OCI-LY7 (cell line): ENCODE data around the gene CWC27. TPM values are rescaled to one million over a fixed set of nuclear protein-coding genes. Genes with fewer than 3 reads are reported as not detected.

ENCODE experiments used
- BruUV-seq: library from RNA; stranded (reverse); fragments of 400-500 nt; replicated peaks from 2 replicates; lab custom pipeline; 2021; lab: Mats Ljungman, UMichigan
- CTCF ChIA-PET: fragments of 300-600 bp; sonication (Branson Sonifier 250); formaldehyde crosslinking; loops from one replicate; lab custom pipeline; 2022; ENCODE audit warnings: antibody characterized with exemption; ENCODE audit not compliant: unreplicated experiment; lab: Charles Lee
- POLR2A ChIA-PET: fragments of 300-600 bp; sonication (Branson Sonifier 250); formaldehyde crosslinking; loops from one replicate; lab custom pipeline; 2022; ENCODE audit warnings: antibody characterized with exemption; lab: Charles Lee
- DNase-seq: peaks from one replicate; pipeline ENCODE4 v3.0.0-alpha.2; 2015; ENCODE audit warnings: low spot score
- H2AFZ ChIP-seq: fragments of 200-600 bp; sonication (generic), shearing (Covaris generic); 2 replicates; pipeline ENCODE4 v1.6.1; 2014; ENCODE audit warnings: mild to moderate bottlenecking, antibody characterized with exemption, low read length, moderate library complexity
- H3K27ac ChIP-seq: fragments of 200-600 bp; sonication (generic); 2 replicates; pipeline ENCODE4 v1.5.1; 2014; ENCODE audit warnings: mixed run types, low read depth, mild to moderate bottlenecking, moderate library complexity, low read length, inconsistent platforms; ENCODE audit not compliant: poor library complexity, severe bottlenecking
- H3K36me3 ChIP-seq: fragments of 200-600 bp; sonication (generic); 2 replicates; pipeline ENCODE4 v1.6.1; 2014; ENCODE audit warnings: mild to moderate bottlenecking, antibody characterized with exemption, low read length, moderate library complexity, mixed read lengths; ENCODE audit not compliant: insufficient read depth
- H3K4me1 ChIP-seq: fragments of 200-600 bp; sonication (generic); 2 replicates; pipeline ENCODE4 v1.5.1; 2014; ENCODE audit warnings: mild to moderate bottlenecking, low read length; ENCODE audit not compliant: insufficient read depth, poor library complexity, severe bottlenecking
- H3K4me2 ChIP-seq: fragments of 200-600 bp; sonication (generic); 2 replicates; pipeline ENCODE4 v1.6.1; 2014; ENCODE audit warnings: mild to moderate bottlenecking, low read length
- H3K4me3 ChIP-seq: fragments of 200-600 bp; sonication (generic); 2 replicates; pipeline ENCODE4 v1.5.1; 2014; ENCODE audit warnings: mild to moderate bottlenecking, low read depth, low read length; ENCODE audit not compliant: poor library complexity, severe bottlenecking
- H3K79me2 ChIP-seq: fragments of 200-600 bp; sonication (generic); 2 replicates; pipeline ENCODE4 v1.6.1; 2016; ENCODE audit warnings: low read depth, mild to moderate bottlenecking, low read length, moderate library complexity, mixed read lengths; ENCODE audit not compliant: insufficient read depth
- H3K9me2 ChIP-seq: fragments of 200-600 bp; sonication (generic); 2 replicates; pipeline ENCODE4 v1.6.1; 2016; ENCODE audit warnings: mild to moderate bottlenecking, low read length, mixed read lengths; ENCODE audit not compliant: insufficient read depth
- H3K9me3 ChIP-seq: fragments of 200-600 bp; sonication (generic); 2 replicates; pipeline ENCODE4 v1.6.1; 2014; ENCODE audit warnings: mild to moderate bottlenecking, mixed run types, low read length, mixed read lengths
- H4K20me1 ChIP-seq: fragments of 200-600 bp; sonication (generic); 2 replicates; pipeline ENCODE4 v1.6.1; 2014; ENCODE audit warnings: mild to moderate bottlenecking, antibody characterized with exemption, low read length, moderate library complexity, mixed read lengths; ENCODE audit not compliant: insufficient read depth
- CTCF ChIP-seq: fragments of 200-600 bp; sonication (generic); conservative IDR thresholded peaks from 2 replicates; pipeline ENCODE4 v1.5.1; 2014; ENCODE audit warnings: mild to moderate bottlenecking, antibody characterized with exemption, low read length, moderate library complexity, mixed read lengths
- EZH2phosphoT487 ChIP-seq: fragments of 200-600 bp; sonication (generic); IDR thresholded peaks from 2 replicates; pipeline ENCODE4 v1.6.1; 2018; ENCODE audit warnings: low read depth, borderline replicate concordance, mild to moderate bottlenecking, mixed run types, antibody characterized with exemption, low read length, moderate library complexity, mixed read lengths
- intact Hi-C: fragments of 100-400 bp; cut with micrococcal nuclease; formaldehyde crosslinking; loops from one replicate; pipeline ENCODE4 v1.10.0; 2022; ENCODE audit not compliant: unreplicated experiment
- total RNA-seq, 2 experiments: library from RNA; depleted of rRNA in 1 of 2; stranded (reverse); fragments of >200 nt in 1 of 2; shearing (Covaris generic) in 1 of 2; gene quantifications; 2 replicates each; pipeline ENCODE4 v1.2.3, GENCODE V29; 2014 to 2022

Gene CWC27
- total RNA-seq, 2 experiments from 2014 or later: 15.4 to 33.1 TPM

GRCh38 chr5:65047225-65047624 is 278.5 kb downstream of the CWC27 start:
- TF ChIP-seq CTCF (no peak), EZH2phosphoT487 (no peak)
- CTCF ChIA-PET: no interaction called here
- BruUV-seq: no TSS peak
- no peaks in the 10 kb centered on the region for H3K9me3 ChIP-seq
- peak overlapping the region; percentile 11; the same call in 1 of the 2 replicates for H3K4me2 ChIP-seq
- POLR2A ChIA-PET: interaction anchor here (1.0 to 6.7 kb wide), 3 partner anchors 11 to 27 kb away, joined by 3 to 61 read pairs (median 49); no protein-coding TSS in a partner anchor
- H3K79me2 ChIP-seq: no peaks in the 10 kb centered on the region
- no peak for DNase-seq
- intact Hi-C loops: loop anchor here (5.0 kb wide), 1 partner anchor 905 kb away; no protein-coding TSS in a partner anchor
- H3K4me1 ChIP-seq: peaks cover 79% of the 10 kb centered on the region
- no peak overlapping the region for H3K27ac ChIP-seq
- no peaks in the 10 kb centered on the region for H4K20me1 ChIP-seq
- peak overlapping the region; percentile 39; the same call in 1 of the 2 replicates for H2AFZ ChIP-seq
- H3K9me2 ChIP-seq: no peaks in the 10 kb centered on the region
- no peak overlapping the region for H3K4me3 ChIP-seq
- H3K36me3 ChIP-seq: no peaks in the 10 kb centered on the region

GRCh38 chr5:65047948-65048690 is 279.4 kb downstream of the CWC27 start:
- H3K4me3 ChIP-seq: peak overlapping the region; percentile 31
- no peaks in the 10 kb centered on the region for H3K9me2 ChIP-seq
- no peaks in the 10 kb centered on the region for H3K9me3 ChIP-seq
- BruUV-seq: no TSS peak
- H2AFZ ChIP-seq: peak overlapping the region; percentile 91; the same call in 1 of the 2 replicates
- intact Hi-C loops: loop anchor here (5.0 kb wide), 1 partner anchor 904 kb away; no protein-coding TSS in a partner anchor
- no peak for DNase-seq
- peak overlapping the region; percentile 61 for H3K4me2 ChIP-seq
- TF ChIP-seq EZH2phosphoT487 (no peak), CTCF (no peak)
- H3K79me2 ChIP-seq: no peaks in the 10 kb centered on the region
- H4K20me1 ChIP-seq: no peaks in the 10 kb centered on the region
- ChIA-PET CTCF (no interaction called here), POLR2A (interaction anchor here (1.0 to 6.7 kb wide), 8 partner anchors 12 to 432 kb away, joined by 3 to 61 read pairs (median 4); partner anchors contain the start of gene CWC27)
- H3K36me3 ChIP-seq: no peaks in the 10 kb centered on the region
- H3K4me1 ChIP-seq: peaks cover 72% of the 10 kb centered on the region
- peak overlapping the region; percentile 49 for H3K27ac ChIP-seq

- ChIA-PET CTCF (interaction anchor here (1.6 kb wide), 1 partner anchor 17 kb away, joined by 4 read pairs; no protein-coding TSS in a partner anchor), POLR2A (interaction anchor here (1.6 to 6.7 kb wide), 5 partner anchors 10 to 54 kb away, joined by 5 to 61 read pairs (median 30); no protein-coding TSS in a partner anchor)
- peaks cover 51% of the 10 kb centered on the region for H3K4me1 ChIP-seq
- peak overlapping the region; percentile 78 for H2AFZ ChIP-seq
- intact Hi-C loops: no loop called here
- no peak overlapping the region for H3K4me3 ChIP-seq
- H3K4me2 ChIP-seq: no peak overlapping the region
- H4K20me1 ChIP-seq: no peaks in the 10 kb centered on the region
- no peaks in the 10 kb centered on the region for H3K9me2 ChIP-seq
- no peaks in the 10 kb centered on the region for H3K79me2 ChIP-seq
- H3K36me3 ChIP-seq: no peaks in the 10 kb centered on the region
- TF ChIP-seq EZH2phosphoT487 (no peak), CTCF (no peak)
- no TSS peak for BruUV-seq
- H3K9me3 ChIP-seq: peaks cover 5% of the 10 kb centered on the region; the same call in 1 of the 2 replicates
- H3K27ac ChIP-seq: peak overlapping the region; percentile 13
- no peak for DNase-seq
Measured at GRCh38 chr5:65050140-65050539, 281.4 kb downstream of the CWC27 start.
